ENCODE data around the gene DPM3. TPM values are rescaled to one million over a fixed set of nuclear protein-coding genes. Genes with fewer than 3 reads are reported as not detected.

DPM3 gene
- total and polyA plus RNA-seq, 9 of the 15 experiments (the other 6 are each of a cell fraction or from before 2014, with no cell fraction given) = 3.7 to 120 (median 36.4) TPM

- TF ChIP-seq, protein P1, sequence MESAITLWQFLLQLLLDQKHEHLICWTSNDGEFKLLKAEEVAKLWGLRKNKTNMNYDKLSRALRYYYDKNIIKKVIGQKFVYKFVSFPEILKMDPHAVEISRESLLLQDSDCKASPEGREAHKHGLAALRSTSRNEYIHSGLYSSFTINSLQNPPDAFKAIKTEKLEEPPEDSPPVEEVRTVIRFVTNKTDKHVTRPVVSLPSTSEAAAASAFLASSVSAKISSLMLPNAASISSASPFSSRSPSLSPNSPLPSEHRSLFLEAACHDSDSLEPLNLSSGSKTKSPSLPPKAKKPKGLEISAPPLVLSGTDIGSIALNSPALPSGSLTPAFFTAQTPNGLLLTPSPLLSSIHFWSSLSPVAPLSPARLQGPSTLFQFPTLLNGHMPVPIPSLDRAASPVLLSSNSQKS (CRISPR knock-in tag; IDR thresholded peaks at IDR 0.05) = no peak
- TF ChIP-seq MTA2 (IDR thresholded peaks at IDR 0.05; ENCODE audit: low read depth) (no peak), JUN (IDR thresholded peaks at IDR 0.05; ENCODE audit: borderline replicate concordance, low read depth, low read length) (no peak), JUN (CRISPR knock-in tag; IDR thresholded peaks at IDR 0.05; ENCODE audit: borderline replicate concordance) (no peak), ZNF146 (CRISPR knock-in tag; IDR thresholded peaks at IDR 0.05; ENCODE audit: unreplicated experiment) (no peak), GATAD2A (IDR thresholded peaks at IDR 0.05) (no peak), LCOR (CRISPR knock-in tag; IDR thresholded peaks at IDR 0.05) (no peak), ZNF717 (CRISPR knock-in tag; IDR thresholded peaks at IDR 0.05) (no peak), SRSF3 (IDR thresholded peaks at IDR 0.05; ENCODE audit: insufficient read depth, low read length) (no peak), SMARCC2 (IDR thresholded peaks at IDR 0.05; ENCODE audit: low read depth) (no peak), PHF8 (IDR thresholded peaks at IDR 0.05; ENCODE audit: borderline replicate concordance, low read length) (peak; percentile 75; the same call in 1 of the 2 replicates), ZNF239 (CRISPR knock-in tag; IDR thresholded peaks at IDR 0.05) (no peak), NELFE (IDR thresholded peaks at IDR 0.05; ENCODE audit: insufficient read depth, insufficient read length) (no peak), RERE (CRISPR knock-in tag; IDR thresholded peaks at IDR 0.05; ENCODE audit: borderline replicate concordance) (no peak), RFX1 (IDR thresholded peaks at IDR 0.05) (no peak), ATF1 (CRISPR knock-in tag; IDR thresholded peaks at IDR 0.05) (no peak), ATF1 (tag; IDR thresholded peaks at IDR 0.05) (no peak)
- TF ChIP-seq, protein P2, sequence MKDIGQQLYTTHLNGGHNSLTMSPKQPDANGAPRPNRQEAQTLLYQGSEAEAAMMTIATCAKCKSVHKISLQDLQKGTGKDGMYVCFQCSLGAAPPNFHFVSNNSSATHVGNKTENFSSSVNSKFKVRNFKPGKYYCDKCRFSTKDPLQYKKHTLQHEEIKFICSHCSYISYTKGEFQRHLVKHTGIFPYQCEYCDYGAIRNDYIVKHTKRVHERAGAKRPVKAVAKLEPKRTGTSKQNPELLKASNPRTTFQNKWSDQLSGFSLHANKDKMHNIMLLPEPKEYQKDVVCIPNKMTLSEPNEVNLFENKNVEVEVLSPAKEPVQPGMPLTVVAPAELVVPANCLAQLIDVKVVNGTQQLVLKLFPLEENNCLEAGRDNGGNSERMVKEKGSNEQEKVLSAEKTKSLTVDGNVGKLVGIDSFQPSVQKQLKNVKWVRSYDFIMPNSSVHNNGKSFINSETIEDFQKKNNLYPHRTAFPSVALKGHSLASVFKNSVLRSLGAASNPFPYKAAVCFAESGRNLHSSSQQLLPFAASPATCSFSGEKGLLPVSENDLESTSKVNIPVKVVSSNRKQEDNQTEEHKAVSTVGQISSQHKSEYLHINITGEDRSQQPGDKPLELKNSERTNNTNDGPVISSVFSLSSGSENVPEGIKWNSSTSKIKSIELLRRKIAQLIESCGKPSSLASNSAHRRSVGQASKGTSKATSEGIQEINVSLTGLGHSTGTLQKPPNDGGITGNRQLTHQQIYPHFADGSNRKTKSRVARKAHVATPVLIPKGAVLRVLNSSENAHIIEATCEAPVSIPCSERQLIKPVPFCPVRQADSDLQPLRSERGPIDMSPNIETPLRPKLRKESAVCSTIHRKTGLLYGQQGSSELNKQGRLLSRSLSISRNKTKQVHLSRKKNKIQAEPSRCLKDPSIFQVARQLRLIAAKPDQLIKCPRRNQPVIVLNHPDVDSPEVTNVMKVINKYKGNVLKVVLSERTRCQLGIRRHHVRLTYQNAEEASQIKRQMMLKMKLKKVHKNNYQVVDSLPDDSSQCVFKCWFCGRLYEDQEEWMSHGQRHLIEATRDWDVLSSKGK (CRISPR knock-in tag; IDR thresholded peaks at IDR 0.05) = no peak
Observed at GRCh38 chr1:155127967-155128754, 12.2 kb downstream of the DPM3 start (continued).

Measured in K562 (cell line).